SK-N-MC (cell line): ENCODE results near the gene LAMB3.

Source experiments
- EZH2 ChIP-seq: fragments of 200-600 bp; sonication (generic); IDR thresholded peaks from one replicate; pipeline ENCODE4 v1.6.1; 2017; ENCODE audit warnings: antibody characterized with exemption
- FOXP2 ChIP-seq: optimal IDR thresholded peaks from 2 replicates; pipeline ENCODE3; 2011; ENCODE audit warnings: mild to moderate bottlenecking, moderate library complexity; ENCODE audit not compliant: insufficient read depth; ENCODE audit errors: extremely low read length, control extremely low read depth
- POLR2AphosphoS5 ChIP-seq: IDR thresholded peaks from 2 replicates; pipeline ENCODE4 v1.6.1; 2012; ENCODE audit warnings: mild to moderate bottlenecking, low read depth, low read length, borderline replicate concordance

DNA sequence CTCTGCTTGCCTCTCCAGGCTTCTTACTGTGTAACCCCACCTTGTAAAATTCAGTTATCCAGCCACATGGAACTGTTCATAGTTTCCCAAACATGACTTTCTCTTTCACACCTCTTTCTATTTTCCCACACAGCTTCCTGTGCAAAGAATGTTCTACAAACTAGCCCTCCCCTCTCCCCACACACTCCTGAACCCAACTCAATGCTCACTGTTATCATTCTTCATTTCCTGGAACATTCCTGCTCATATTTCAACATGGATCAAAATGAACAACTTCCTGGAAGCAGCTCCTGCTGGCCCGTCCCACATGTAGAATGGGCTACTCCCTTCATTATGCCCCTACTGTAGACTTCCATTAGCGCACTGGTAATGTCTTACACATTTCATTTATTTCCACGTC lies 44.9 kb upstream of the LAMB3 start:
- no peak for TF ChIP-seq EZH2
- TF ChIP-seq POLR2AphosphoS5 = no peak
- no peak for TF ChIP-seq FOXP2
